ENCODE data around the gene SYCN.

SYCN gene

DNA sequence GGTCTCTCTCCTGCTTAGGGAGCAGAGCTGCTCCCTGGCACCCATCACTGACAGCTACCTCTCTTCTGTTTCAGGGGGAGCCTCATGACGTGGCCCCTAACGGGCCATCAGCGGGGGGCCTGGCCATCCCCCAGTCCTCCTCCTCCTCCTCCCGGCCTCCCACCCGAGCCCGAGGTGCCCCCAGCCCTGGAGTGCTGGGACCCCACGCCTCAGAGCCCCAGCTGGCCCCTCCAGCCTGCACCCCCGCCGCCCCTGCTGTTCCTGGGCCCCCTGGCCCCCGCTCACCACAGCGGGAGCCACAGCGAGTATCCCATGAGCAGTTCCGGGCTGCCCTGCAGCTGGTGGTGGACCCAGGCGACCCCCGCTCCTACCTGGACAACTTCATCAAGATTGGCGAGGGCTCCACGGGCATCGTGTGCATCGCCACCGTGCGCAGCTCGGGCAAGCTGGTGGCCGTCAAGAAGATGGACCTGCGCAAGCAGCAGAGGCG, 30.5 kb downstream of the SYCN start:
- no peak overlapping the region for H3K27ac Mint-ChIP-seq
- no peaks in the 10 kb centered on the region for H3K27me3 Mint-ChIP-seq
- no peaks in the 10 kb centered on the region for H3K9me3 Mint-ChIP-seq (ENCODE audit: low read depth)
- H3K4me3 Mint-ChIP-seq: no peak overlapping the region
- no peaks in the 10 kb centered on the region for H3K36me3 Mint-ChIP-seq
- H3K4me1 Mint-ChIP-seq (ENCODE audit: low read depth): no peaks in the 10 kb centered on the region

DNA sequence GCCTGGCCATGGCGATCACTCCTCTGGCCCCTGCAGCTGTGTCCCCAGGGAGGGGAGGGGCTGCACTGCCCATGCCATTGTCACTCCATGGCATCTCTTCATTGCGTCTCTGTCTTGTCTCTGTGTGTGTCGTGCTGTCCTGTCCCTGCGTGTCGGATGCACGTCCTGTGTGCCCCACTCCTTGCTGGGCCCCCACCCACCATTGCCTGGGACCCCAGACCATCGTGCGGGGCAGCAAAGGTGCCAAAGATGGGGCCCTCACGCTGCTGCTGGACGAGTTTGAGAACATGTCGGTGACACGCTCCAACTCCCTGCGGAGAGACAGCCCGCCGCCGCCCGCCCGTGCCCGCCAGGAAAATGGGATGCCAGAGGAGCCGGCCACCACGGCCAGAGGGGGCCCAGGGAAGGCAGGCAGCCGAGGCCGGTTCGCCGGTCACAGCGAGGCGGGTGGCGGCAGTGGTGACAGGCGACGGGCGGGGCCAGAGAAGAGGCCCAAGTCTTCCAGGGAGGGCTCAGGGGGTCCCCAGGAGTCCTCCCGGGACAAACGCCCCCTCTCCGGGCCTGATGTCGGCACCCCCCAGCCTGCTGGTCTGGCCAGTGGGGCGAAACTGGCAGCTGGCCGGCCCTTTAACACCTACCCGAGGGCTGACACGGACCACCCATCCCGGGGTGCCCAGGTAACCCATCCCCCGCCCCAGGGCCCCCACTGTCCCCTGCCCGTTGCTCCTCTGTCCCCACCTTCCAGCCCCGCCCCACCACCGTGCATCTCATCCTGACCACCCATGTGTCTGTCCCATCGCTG, 31.2 kb downstream of the SYCN start:
- H3K9me3 Mint-ChIP-seq (ENCODE audit: low read depth): no peaks in the 10 kb centered on the region
- no peaks in the 10 kb centered on the region for H3K4me1 Mint-ChIP-seq (ENCODE audit: low read depth)
- no peak overlapping the region for H3K4me3 Mint-ChIP-seq
- no peaks in the 10 kb centered on the region for H3K27me3 Mint-ChIP-seq
- no peak overlapping the region for H3K27ac Mint-ChIP-seq
- no peaks in the 10 kb centered on the region for H3K36me3 Mint-ChIP-seq

- Mint-ChIP-seq H3K27ac (no peak overlapping the region), H3K27me3 (no peaks in the 10 kb centered on the region), H3K4me1 (ENCODE audit: low read depth) (no peaks in the 10 kb centered on the region), H3K36me3 (no peaks in the 10 kb centered on the region), H3K4me3 (no peak overlapping the region), H3K9me3 (ENCODE audit: low read depth) (no peaks in the 10 kb centered on the region)
Measured at GRCh38 chr19:39171479-39172465, 32.3 kb downstream of the SYCN start.

DNA sequence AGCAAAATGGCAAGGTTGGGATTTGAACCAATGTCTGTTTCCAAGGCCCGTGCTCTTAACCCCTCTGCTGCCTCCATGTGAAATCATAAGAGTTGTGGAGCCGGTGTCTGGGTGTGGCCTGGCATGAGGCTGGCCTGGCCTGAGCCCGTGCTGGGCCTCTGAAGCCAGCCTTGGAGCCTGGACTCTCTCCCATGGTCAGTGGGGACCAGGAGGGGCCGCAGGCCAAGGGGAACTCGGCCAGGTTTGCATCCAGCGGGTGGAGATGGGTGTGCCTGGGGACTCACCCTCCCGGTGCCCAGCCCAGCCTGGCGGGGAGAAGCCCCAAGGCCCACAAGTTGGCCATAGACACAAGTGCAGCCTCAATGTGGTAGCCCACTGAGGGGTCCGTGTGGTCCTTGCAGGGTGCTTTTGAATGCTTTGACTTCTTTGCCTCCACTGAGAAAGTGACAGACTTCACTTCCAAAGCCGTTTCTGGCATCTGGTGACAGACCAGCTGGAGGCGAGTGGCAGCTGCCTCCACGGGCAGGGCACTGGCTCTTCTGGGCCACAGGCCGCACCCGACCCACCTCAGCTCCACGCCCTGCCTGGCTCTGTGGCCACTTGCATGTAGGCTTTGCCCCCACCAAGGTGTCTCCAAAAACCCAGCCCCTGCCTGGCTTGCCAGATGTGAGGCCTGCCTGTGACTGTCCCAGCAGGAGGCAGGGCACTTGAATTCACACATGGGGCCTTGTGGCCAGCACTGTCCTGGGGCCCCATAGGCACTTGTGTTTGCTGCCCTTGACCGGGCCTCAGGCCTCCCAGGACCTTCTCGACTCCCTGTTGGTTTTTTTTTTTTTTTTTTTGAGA, 33.5 kb downstream of the SYCN start:
- H3K9me3 Mint-ChIP-seq (ENCODE audit: low read depth): no peaks in the 10 kb centered on the region
- no peak overlapping the region for H3K27ac Mint-ChIP-seq
- H3K36me3 Mint-ChIP-seq: no peaks in the 10 kb centered on the region
- H3K4me1 Mint-ChIP-seq (ENCODE audit: low read depth): no peaks in the 10 kb centered on the region
- H3K4me3 Mint-ChIP-seq: no peak overlapping the region
- no peaks in the 10 kb centered on the region for H3K27me3 Mint-ChIP-seq

DNA sequence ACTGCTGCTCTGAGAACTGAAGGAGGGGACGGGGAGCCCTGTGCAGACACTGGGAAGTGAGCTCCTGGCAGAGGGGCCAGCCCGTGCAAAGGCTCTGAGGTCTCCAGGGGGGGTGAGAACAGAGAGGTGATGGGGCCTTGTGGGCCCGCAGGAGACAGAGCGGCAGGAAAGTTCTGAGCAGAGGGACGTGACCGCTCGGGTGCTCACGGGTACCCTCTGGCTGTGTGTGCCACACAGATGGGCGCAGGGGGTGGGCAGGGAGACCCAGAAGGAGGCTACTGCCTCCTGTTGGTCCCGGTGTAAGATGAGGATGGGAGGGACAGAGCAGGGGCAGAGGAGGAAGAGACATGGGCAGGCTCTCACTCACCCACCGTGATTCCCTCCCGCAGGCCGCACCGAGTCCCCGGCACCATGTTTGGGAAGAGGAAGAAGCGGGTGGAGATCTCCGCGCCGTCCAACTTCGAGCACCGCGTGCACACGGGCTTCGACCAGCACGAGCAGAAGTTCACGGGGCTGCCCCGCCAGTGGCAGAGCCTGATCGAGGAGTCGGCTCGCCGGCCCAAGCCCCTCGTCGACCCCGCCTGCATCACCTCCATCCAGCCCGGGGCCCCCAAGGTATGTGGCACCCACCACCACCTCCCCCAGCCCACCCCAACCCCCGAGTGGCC, 34.8 kb downstream of the SYCN start:
- Mint-ChIP-seq H3K9me3 (ENCODE audit: low read depth) (no peaks in the 10 kb centered on the region), H3K4me1 (ENCODE audit: low read depth) (no peaks in the 10 kb centered on the region), H3K36me3 (no peaks in the 10 kb centered on the region), H3K27ac (no peak overlapping the region), H3K4me3 (no peak overlapping the region), H3K27me3 (no peaks in the 10 kb centered on the region)

GRCh38 chr19:39168258-39169142, 35.6 kb downstream of the SYCN start:
- Mint-ChIP-seq H3K27ac (no peak overlapping the region), H3K27me3 (no peaks in the 10 kb centered on the region), H3K36me3 (no peaks in the 10 kb centered on the region), H3K4me1 (ENCODE audit: low read depth) (no peaks in the 10 kb centered on the region), H3K4me3 (no peak overlapping the region), H3K9me3 (ENCODE audit: low read depth) (no peaks in the 10 kb centered on the region)

DNA sequence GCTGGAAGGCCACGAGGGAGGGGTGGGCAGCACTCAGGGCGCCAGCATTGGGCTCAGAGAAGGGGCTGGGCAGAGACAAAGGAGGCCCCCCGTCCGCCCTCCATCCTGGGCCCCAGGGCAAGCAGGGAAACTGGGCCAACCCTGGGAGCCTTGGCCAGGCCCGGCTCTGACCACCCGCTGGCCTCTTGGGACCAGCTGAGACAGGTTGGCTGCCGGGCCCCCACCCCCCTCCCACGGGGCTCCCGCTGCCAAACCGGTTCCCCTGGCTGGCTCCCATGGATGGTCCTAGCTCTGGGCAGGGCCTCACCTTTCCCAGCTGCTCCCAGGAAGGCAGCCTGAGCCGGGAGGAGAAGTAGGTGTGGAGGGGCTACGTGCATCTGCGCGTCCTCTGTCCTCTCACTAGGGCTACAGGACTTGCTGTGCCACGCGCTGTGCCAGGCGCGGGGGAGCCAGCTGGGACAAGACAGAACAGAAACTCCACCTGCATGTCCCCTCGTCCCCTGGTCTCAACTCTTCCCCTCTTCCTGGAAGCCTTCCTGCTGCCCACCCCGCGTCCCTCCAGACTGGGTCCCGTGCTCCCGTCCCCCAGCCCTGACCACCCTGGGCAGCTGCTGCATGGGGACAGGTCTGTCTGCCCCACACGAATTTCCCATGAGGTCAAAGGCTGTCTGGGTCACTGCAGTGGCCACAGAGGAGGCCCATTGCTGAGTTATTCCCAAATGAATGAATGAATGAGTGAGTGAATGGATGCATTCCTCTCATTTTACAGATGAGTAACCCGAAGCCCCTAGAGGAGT, 36.4 kb downstream of the SYCN start:
- Mint-ChIP-seq H3K36me3 (no peaks in the 10 kb centered on the region), H3K9me3 (ENCODE audit: low read depth) (no peaks in the 10 kb centered on the region), H3K4me1 (ENCODE audit: low read depth) (peaks cover 1% of the 10 kb centered on the region), H3K27ac (no peak overlapping the region), H3K4me3 (no peak overlapping the region), H3K27me3 (no peaks in the 10 kb centered on the region)

DNA sequence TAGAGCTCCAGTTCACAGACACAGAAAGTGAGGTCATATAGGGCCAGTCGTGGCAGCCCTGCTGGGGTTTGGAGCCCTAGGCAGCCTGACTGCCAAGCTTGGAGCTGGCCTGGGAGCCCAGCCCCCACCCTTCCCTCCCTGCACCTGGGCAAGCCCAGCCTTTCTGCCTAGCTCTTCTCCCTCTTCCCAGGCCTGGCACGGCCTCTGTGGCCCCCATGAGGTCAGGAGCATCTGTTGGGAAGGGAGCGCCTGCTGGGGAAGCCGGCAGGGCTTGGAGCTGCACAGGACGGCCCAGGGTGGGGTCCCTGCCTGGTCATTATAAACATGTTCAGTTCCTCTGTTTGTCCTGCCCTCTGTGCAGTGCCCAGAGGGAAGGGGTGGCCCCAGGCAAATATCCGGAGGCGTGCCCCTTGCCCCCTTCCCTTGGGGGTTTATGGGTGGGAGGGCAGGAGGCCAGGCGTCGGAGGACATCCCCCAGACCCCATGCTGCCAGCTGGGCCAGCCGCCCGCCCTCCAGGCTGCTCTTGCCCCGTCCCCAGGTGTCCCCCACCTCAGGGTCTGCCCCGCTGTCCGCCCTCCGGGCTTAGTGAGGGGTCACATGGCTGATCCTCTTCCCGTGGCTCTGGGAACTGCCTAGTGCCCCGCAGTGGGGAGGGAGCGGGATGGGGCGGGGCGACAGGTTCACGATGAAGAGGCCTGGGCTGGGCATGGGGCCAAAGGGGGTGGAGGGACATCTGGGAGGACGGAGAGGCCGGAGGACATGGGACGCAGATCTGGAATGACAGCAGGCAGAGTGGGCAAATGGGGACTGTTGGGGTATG, 37.3 kb downstream of the SYCN start:
- no peaks in the 10 kb centered on the region for H3K27me3 Mint-ChIP-seq
- no peak overlapping the region for H3K4me3 Mint-ChIP-seq
- no peaks in the 10 kb centered on the region for H3K9me3 Mint-ChIP-seq (ENCODE audit: low read depth)
- H3K27ac Mint-ChIP-seq: no peak overlapping the region
- H3K4me1 Mint-ChIP-seq (ENCODE audit: low read depth): peaks cover 4% of the 10 kb centered on the region
- no peaks in the 10 kb centered on the region for H3K36me3 Mint-ChIP-seq

DNA sequence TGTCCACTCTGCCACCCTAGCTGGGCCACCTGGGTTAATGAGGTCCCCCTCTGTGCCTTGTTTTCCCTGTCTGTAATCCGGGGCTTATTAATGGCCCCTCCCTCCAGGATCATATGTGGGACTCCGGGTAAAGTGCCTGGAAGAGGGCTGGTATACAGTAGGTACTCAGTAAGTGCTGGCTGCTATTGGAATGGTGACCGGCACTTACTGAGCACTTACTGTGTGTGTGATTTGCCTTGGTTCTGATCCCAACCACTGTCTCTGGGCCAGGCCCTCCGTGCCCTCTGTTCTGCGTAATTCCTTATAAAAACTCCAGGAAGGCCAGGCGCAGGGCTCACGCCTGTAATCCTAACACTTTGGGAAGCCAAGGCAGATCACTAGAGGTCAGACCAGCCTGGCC, 38.2 kb downstream of the SYCN start:
- Mint-ChIP-seq H3K36me3 (no peaks in the 10 kb centered on the region), H3K27me3 (no peaks in the 10 kb centered on the region), H3K4me1 (ENCODE audit: low read depth) (peaks cover 4% of the 10 kb centered on the region), H3K9me3 (ENCODE audit: low read depth) (no peaks in the 10 kb centered on the region), H3K4me3 (no peak overlapping the region), H3K27ac (no peak overlapping the region)

GRCh38 chr19:39164289-39164688, 39.8 kb downstream of the SYCN start:
- no peak overlapping the region for H3K27ac Mint-ChIP-seq
- H3K36me3 Mint-ChIP-seq: no peaks in the 10 kb centered on the region
- H3K9me3 Mint-ChIP-seq (ENCODE audit: low read depth): no peaks in the 10 kb centered on the region
- H3K4me3 Mint-ChIP-seq: no peak overlapping the region
- no peaks in the 10 kb centered on the region for H3K27me3 Mint-ChIP-seq
- peaks cover 4% of the 10 kb centered on the region for H3K4me1 Mint-ChIP-seq (ENCODE audit: low read depth)

GRCh38 chr19:39163621-39164020, 40.4 kb downstream of the SYCN start:
- Mint-ChIP-seq H3K36me3 (no peaks in the 10 kb centered on the region), H3K27me3 (no peaks in the 10 kb centered on the region), H3K4me3 (no peak overlapping the region), H3K4me1 (ENCODE audit: low read depth) (peaks cover 6% of the 10 kb centered on the region), H3K9me3 (ENCODE audit: low read depth) (no peaks in the 10 kb centered on the region), H3K27ac (no peak overlapping the region)

DNA sequence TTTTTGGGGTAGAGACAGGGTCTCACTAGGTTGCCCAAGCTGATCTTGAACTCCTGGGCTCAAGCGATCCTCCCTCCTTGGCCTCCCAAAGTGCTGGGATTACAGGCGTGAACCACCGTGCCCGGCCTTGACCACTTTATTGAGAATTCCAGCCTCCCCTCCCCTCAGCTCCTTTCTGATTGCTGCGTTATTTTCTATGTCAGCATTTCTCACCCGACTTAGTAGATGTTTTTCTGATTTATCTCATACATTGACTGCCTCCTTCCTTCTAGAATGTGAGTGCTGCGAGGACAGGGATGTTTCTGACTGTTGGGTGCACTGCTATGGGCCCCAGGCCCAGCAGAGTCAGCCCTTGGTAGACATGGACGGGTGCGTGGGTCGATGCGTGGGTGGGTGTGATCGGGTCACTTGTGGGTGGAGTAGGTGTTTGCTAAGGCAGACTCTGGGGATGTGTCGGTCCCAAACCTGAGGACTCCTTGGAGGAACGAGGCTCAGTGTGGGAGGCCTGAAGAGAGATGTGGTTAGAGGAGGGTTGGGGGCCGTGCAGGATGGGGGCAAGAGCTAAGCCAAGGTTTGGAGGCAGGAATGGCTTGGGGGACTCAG, 41.5 kb downstream of the SYCN start:
- H3K4me3 Mint-ChIP-seq: no peak overlapping the region
- H3K27ac Mint-ChIP-seq: no peak overlapping the region

More for the DNA sequence above, 41.5 kb downstream of the SYCN start:
- H3K36me3 Mint-ChIP-seq: no peaks in the 10 kb centered on the region
- H3K27me3 Mint-ChIP-seq: no peaks in the 10 kb centered on the region
- H3K9me3 Mint-ChIP-seq (ENCODE audit: low read depth): no peaks in the 10 kb centered on the region
- peaks cover 11% of the 10 kb centered on the region for H3K4me1 Mint-ChIP-seq (ENCODE audit: low read depth)
